Measurements from ENCODE around the gene MUC2.

- TF ChIP-seq, protein P1, sequence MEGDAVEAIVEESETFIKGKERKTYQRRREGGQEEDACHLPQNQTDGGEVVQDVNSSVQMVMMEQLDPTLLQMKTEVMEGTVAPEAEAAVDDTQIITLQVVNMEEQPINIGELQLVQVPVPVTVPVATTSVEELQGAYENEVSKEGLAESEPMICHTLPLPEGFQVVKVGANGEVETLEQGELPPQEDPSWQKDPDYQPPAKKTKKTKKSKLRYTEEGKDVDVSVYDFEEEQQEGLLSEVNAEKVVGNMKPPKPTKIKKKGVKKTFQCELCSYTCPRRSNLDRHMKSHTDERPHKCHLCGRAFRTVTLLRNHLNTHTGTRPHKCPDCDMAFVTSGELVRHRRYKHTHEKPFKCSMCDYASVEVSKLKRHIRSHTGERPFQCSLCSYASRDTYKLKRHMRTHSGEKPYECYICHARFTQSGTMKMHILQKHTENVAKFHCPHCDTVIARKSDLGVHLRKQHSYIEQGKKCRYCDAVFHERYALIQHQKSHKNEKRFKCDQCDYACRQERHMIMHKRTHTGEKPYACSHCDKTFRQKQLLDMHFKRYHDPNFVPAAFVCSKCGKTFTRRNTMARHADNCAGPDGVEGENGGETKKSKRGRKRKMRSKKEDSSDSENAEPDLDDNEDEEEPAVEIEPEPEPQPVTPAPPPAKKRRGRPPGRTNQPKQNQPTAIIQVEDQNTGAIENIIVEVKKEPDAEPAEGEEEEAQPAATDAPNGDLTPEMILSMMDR (conservative IDR thresholded peaks at IDR 0.05; ENCODE audit: low read length) = no peak
- TF ChIP-seq EZH2phosphoT487 (IDR thresholded peaks at IDR 0.05; ENCODE audit: borderline replicate concordance, low read depth, low read length) = no peak
Observed at GRCh38 chr11:1048375-1049070, 26.2 kb upstream of the MUC2 start.
